ENCODE data around the gene TUFM. TPM values are rescaled to one million over a fixed set of nuclear protein-coding genes. Genes with fewer than 3 reads are reported as not detected.

The TUFM gene
- total RNA-seq, 4 donors from 2014 or later: 51.5 to 120 (median 79.9) TPM

DNA sequence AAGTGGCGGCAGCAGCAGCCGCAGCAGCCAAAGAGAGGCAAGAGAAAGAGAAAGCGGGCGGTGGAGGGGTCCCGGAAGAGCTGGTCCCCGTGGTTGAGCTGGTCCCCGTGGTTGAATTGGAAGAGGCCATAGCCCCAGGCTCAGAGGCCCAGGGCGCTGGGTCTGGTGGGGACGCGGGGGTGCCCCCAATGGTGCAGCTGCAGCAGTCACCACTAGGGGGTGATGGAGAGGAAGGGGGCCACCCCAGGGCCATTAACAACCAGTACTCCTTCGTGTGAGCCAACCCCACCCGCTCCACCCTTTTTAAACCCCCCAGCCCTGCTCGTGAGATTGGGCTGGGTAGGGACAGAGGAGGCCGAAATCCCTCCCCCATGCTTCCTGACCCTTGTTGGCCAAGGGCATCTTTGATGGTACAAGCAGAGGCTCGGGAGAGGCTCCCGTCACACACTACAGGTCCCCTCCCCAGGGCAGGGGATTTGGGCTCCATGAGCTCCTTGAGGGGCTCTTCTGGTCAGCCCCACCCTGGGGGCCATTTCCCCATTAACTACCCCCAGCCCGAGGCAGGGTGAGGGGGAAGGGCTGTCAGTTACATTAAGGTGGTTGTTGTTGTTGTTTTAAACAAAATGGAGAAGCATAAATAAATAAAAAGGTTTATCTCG is 27.5 kb upstream of the TUFM start:
- TF ChIP-seq CTCF (IDR thresholded peaks at IDR 0.05; ENCODE audit: low read depth): no peak

- no peak for TF ChIP-seq CTCF (IDR thresholded peaks at IDR 0.05; ENCODE audit: low read depth)
Measured at GRCh38 chr16:28872952-28873351, 26.8 kb upstream of the TUFM start.

- TF ChIP-seq CTCF (IDR thresholded peaks at IDR 0.05; ENCODE audit: low read depth): no peak
Measured at GRCh38 chr16:28869201-28869600, 23.1 kb upstream of the TUFM start.

GRCh38 chr16:28867241-28867640 is 21.1 kb upstream of the TUFM start:
- no peak for TF ChIP-seq CTCF (IDR thresholded peaks at IDR 0.05; ENCODE audit: low read depth)

- no peak for TF ChIP-seq CTCF (IDR thresholded peaks at IDR 0.05; ENCODE audit: low read depth)
Measured at GRCh38 chr16:28866454-28866804, 20.3 kb upstream of the TUFM start.

DNA sequence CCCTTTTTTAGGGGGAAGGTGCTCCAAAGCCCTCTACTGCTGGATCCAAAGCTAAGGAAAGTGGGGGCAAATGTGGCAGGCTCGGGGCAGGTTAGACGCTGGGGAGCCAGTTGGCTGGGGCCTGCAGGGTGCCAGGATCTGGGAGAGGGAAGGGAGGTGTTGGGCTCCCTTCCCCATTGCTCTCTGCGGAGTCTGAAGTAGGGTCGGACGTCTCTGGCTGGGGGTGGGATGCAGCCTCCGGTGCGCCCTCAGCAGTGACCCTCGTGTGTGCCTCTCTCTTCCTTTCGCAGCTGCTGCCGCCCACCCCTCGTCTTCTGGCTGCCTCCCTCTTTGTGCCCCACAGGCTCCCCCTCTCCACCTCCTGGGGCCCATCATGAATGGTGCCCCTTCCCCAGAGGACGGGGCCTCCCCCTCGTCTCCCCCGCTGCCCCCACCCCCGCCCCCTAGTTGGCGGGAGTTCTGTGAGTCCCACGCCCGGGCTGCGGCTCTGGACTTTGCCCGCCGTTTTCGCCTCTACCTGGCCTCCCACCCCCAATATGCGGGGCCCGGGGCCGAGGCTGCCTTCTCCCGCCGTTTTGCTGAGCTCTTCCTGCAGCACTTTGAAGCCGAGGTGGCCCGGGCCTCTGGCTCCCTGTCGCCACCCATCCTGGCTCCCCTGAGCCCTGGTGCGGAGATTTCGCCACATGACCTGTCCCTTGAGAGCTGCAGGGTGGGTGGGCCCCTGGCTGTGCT is 19.7 kb upstream of the TUFM start:
- TF ChIP-seq CTCF (IDR thresholded peaks at IDR 0.05; ENCODE audit: low read depth): no peak

DNA sequence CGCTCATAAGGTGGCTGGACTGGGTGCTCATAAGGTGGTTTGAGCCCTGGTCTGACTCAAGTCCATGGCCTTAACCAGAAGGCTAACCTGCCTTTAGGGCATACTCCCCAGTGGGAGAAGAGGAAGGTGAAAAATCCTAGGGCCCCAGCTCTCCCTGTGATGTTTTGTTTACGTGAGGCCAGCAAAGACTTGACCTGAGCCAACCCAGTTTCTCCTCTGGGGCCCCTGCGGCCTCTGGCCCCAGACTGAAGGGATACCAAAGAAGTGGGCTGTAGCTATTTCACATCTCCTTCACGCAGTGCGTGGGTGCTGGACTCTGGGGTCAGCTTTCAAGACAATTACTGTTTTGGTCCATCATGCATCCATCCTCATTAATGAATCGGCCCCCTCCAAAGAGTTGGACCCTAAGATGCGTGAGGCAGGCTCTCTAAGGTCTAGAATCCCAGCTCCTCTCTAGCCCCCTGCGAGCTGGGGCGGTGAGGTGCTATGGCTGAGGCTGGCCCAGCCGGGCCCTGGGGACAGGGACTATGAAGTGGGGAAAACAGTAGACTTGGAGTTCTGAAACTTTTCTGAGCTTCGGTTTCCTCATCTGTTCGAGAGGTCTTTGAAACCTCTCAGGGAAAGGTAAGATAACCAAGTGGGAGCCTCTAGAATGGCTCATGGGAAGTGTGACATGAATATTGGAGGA is 19.0 kb upstream of the TUFM start:
- TF ChIP-seq CTCF (IDR thresholded peaks at IDR 0.05; ENCODE audit: low read depth): no peak
